ENCODE data around the gene SFMBT2. TPM values are rescaled to one million over a fixed set of nuclear protein-coding genes. Genes with fewer than 3 reads are reported as not detected.
"Not testable (repeated sequence)": the region's sequence is repeated elsewhere in the genome, so short reads cannot be mapped to it uniquely, and the experiment has no call there.

The SFMBT2 gene
- total RNA-seq, 2 experiments from 2014 or later: 23.8 to 27.6 TPM

DNA sequence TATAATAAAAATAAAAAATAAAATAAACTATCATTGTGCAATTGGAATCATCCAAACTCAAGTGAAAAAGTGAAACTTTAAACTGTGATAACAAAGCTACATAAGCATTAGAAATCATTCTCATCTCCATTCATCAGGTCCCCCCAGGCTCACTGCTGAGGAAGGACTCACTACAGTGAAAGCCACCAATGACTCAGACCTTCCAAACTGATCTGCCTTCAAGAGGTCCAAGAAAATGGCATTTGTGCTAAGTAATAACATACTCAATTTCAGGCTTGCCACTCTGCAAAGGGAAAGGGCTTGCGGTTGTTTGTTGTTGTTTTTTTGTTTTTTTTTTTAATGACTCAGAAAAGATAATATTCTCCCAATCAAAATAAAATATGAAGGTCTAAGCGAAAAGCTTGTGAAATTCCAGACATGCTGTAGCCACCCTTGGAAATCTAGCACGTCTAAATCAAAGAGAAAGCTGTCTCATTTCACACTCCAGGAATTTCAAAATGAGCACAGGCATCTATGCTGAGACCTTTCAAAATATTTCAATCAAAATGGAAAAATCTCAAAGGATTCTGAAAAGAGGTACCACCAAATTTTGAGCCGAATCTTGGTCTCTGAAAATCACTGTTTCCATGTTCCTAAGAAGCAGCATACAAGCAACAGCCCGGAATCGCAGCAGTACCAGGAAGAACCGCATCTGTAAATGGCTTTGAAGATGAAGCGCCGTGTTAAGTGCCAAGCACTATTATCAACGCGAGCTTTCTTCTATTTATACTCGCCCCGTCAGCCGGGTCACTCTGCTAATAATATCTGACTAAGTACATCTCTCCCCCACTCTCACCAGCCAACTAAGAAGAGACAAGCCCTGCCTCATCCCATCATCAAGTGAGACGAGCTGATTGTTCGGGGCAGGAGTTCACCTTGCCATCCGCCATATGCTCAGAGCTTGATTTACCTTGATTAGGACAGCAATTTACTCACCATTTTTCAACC lies 13.5 kb downstream of the SFMBT2 start:
- H3K4me1 Mint-ChIP-seq (ENCODE audit: low read depth): peaks cover 64% of the 10 kb centered on the region
- H3K27me3 Mint-ChIP-seq: no peaks in the 10 kb centered on the region
- intact Hi-C loops (cut with micrococcal nuclease): no loop called here
- peak; percentile 75 for DNase-seq
- H3K4me3 Mint-ChIP-seq: no peak overlapping the region
- no peak overlapping the region for H3K27ac Mint-ChIP-seq
- TF ChIP-seq, protein P1, sequence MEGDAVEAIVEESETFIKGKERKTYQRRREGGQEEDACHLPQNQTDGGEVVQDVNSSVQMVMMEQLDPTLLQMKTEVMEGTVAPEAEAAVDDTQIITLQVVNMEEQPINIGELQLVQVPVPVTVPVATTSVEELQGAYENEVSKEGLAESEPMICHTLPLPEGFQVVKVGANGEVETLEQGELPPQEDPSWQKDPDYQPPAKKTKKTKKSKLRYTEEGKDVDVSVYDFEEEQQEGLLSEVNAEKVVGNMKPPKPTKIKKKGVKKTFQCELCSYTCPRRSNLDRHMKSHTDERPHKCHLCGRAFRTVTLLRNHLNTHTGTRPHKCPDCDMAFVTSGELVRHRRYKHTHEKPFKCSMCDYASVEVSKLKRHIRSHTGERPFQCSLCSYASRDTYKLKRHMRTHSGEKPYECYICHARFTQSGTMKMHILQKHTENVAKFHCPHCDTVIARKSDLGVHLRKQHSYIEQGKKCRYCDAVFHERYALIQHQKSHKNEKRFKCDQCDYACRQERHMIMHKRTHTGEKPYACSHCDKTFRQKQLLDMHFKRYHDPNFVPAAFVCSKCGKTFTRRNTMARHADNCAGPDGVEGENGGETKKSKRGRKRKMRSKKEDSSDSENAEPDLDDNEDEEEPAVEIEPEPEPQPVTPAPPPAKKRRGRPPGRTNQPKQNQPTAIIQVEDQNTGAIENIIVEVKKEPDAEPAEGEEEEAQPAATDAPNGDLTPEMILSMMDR (IDR thresholded peaks at IDR 0.05): no peak
- ChIA-PET POLR2A (interaction anchor here (0.6 to 1.6 kb wide), 2 partner anchors 11 to 60 kb away, joined by 4 to 6 read pairs; no protein-coding TSS in a partner anchor), CTCF (interaction anchor here (1.1 to 2.0 kb wide), 3 partner anchors 95 to 321 kb away, joined by 3 to 4 read pairs (median 3); no protein-coding TSS in a partner anchor)
- peaks cover 2% of the 10 kb centered on the region for H3K9me3 Mint-ChIP-seq
- peak; percentile 99 for ATAC-seq
- H3K36me3 Mint-ChIP-seq (ENCODE audit: low read depth): peaks cover 25% of the 10 kb centered on the region

DNA sequence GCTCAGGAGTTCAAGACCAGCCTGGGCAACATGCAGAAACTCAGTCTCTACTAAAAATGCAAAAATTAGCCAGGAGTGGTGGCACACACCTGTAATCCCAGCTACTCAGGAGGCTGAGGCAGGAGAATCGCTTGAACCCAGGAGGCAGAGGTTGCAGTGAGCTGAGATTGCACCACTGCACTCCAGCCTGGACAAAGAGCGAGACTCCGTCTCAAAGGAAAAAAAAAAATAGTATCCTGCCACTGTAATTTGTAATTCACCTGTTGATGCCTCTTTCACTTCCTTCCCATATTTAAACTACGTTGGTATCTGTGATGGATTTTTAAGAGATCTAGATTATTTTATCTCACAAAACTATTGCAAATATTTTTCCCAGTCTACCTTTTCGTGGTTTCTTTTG lies 18.5 kb downstream of the SFMBT2 start:
- H3K4me3 Mint-ChIP-seq; H3K9me3 Mint-ChIP-seq; H3K27me3 Mint-ChIP-seq; DNase-seq; intact Hi-C loops (cut with micrococcal nuclease); ATAC-seq; H3K27ac Mint-ChIP-seq: not testable (repeated sequence)
- ChIA-PET POLR2A (interaction anchor here (0.9 kb wide), 1 partner anchor 15 kb away, joined by 3 read pairs; no protein-coding TSS in a partner anchor), CTCF (interaction anchor here (1.2 kb wide), 1 partner anchor 11 kb away, joined by 3 read pairs; no protein-coding TSS in a partner anchor)
- Mint-ChIP-seq H3K4me1 (ENCODE audit: low read depth) (peaks cover 60% of the 10 kb centered on the region), H3K36me3 (ENCODE audit: low read depth) (peaks cover 11% of the 10 kb centered on the region)

DNA sequence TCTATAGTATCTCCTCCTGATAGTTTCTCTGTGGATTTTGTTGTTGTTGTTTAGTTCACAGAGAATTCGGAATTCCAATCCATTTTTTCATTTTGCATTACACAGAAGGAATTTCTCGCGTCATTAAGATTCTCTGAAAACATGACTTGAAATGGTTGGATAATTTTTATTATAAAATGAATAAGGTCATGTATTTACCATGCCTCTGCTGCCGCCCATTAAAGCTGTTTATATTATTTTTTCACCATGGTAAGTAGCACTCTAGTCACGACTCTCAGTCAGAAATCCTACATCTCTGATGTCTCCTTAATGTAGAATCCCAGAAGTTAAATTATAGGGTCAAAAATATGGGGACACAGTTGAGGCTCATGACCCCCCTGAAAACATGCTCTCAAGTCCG lies 19.1 kb downstream of the SFMBT2 start:
- POLR2A ChIA-PET: interaction anchor here (0.9 kb wide), 1 partner anchor 16 kb away, joined by 3 read pairs; no protein-coding TSS in a partner anchor
- CTCF ChIA-PET: interaction anchor here (1.2 kb wide), 2 partner anchors 10 to 12 kb away, joined by 3 read pairs; no protein-coding TSS in a partner anchor
- Mint-ChIP-seq H3K4me1 (ENCODE audit: low read depth) (peaks cover 58% of the 10 kb centered on the region), H3K4me3 (no peak overlapping the region), H3K27ac (no peak overlapping the region), H3K9me3 (no peaks in the 10 kb centered on the region), H3K36me3 (ENCODE audit: low read depth) (peaks cover 13% of the 10 kb centered on the region), H3K27me3 (no peaks in the 10 kb centered on the region)
- ATAC-seq (no peak), DNase-seq (no peak)
- TF ChIP-seq, protein P1 (IDR thresholded peaks at IDR 0.05): no peak
- intact Hi-C loops (cut with micrococcal nuclease): no loop called here

DNA sequence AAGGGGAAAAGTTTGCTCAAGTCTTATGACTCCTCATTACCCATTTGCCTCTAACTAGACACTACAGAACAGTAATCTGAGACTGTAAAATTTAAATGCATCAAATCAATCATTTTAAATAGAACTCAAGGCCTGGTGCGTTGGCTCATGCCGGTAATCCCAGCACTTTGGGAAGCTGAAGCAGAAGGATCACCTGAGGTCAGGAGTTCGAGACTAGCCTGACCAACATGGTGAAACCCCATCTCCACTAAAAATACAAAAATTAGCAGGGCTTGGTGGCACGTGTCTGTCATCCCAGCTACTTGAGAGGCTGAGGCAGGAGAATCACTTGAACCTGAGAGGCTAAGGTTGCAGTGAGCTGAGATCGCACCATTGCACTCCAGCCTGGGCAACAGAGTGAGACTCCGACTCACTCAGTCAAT lies 20.1 kb downstream of the SFMBT2 start:
- POLR2A ChIA-PET; H3K36me3 Mint-ChIP-seq (ENCODE audit: low read depth); intact Hi-C loops (cut with micrococcal nuclease); H3K4me3 Mint-ChIP-seq; H3K9me3 Mint-ChIP-seq; DNase-seq; H3K27me3 Mint-ChIP-seq; ATAC-seq; H3K27ac Mint-ChIP-seq: not testable (repeated sequence)
- H3K4me1 Mint-ChIP-seq (ENCODE audit: low read depth): peaks cover 52% of the 10 kb centered on the region
- CTCF ChIA-PET: interaction anchor here (1.2 to 1.9 kb wide), 4 partner anchors 11 to 471 kb away, joined by 3 to 5 read pairs (median 4); no protein-coding TSS in a partner anchor

DNA sequence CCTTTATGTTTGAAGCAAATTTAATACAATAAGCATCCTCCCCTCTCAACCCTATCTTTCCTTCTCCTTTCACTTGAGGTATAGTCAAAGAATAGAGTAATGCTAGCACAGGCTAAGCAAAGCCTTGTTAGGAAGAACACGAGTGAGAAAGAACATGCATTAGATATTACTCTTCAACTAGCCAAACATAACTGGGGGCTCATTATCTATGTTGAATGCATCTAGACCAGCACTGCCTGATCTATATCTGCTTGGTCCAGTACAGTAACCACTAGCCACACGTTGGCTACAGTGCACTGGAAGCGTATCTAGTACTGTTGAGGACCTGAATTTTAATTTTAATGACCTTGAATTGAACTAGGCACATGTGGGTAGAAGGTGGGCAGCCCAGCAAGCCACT lies 21.0 kb downstream of the SFMBT2 start:
- no peak for DNase-seq
- peaks cover 6% of the 10 kb centered on the region for H3K36me3 Mint-ChIP-seq (ENCODE audit: low read depth)
- intact Hi-C loops (cut with micrococcal nuclease): no loop called here
- TF ChIP-seq, protein P1 (IDR thresholded peaks at IDR 0.05): no peak
- no peak overlapping the region for H3K4me3 Mint-ChIP-seq
- ChIA-PET POLR2A (no interaction called here), CTCF (interaction anchor here (1.2 to 1.9 kb wide), 3 partner anchors 16 to 470 kb away, joined by 3 to 5 read pairs (median 4); no protein-coding TSS in a partner anchor)
- H3K27ac Mint-ChIP-seq: peak overlapping the region; percentile 64
- no peaks in the 10 kb centered on the region for H3K27me3 Mint-ChIP-seq
- H3K9me3 Mint-ChIP-seq: no peaks in the 10 kb centered on the region
- no peak for ATAC-seq
- peaks cover 52% of the 10 kb centered on the region for H3K4me1 Mint-ChIP-seq (ENCODE audit: low read depth)
